Lower lobe of right lung (tissue), 2 donors: ENCODE measurements around the gene SIGLEC7. TPM values are rescaled to one million over a fixed set of nuclear protein-coding genes. Genes with fewer than 3 reads are reported as not detected.

ENCODE experiments used
- ATAC-seq, 2 donors: fragments of 200-7000 bp; cut with Tn5 transposase; one replicate each; pipeline ENCODE4 v1.9.1; 2020 to 2022; ENCODE audit warnings: mild to moderate bottlenecking in 2 of 2, moderate library complexity in 2 of 2
- DNase-seq: peaks from one replicate; pipeline ENCODE4 v3.0.0-alpha.2; 2020
- H3K27ac ChIP-seq: fragments of 200-600 bp; one replicate; pipeline ENCODE4 v1.8.0; 2022
- H3K27me3 ChIP-seq: fragments of 200-600 bp; one replicate; pipeline ENCODE4 v1.8.0; 2022; ENCODE audit warnings: low read depth
- H3K36me3 ChIP-seq: fragments of 200-600 bp; one replicate; pipeline ENCODE4 v1.8.0; 2022; ENCODE audit warnings: mild to moderate bottlenecking
- H3K4me1 ChIP-seq: fragments of 200-600 bp; one replicate; pipeline ENCODE4 v1.8.0; 2022
- H3K4me3 ChIP-seq: fragments of 200-600 bp; one replicate; pipeline ENCODE4 v1.8.0; 2022; ENCODE audit warnings: mild to moderate bottlenecking
- H3K9me3 ChIP-seq: fragments of 200-600 bp; one replicate; pipeline ENCODE4 v1.8.0; 2022
- intact Hi-C: fragments of 100-400 bp; cut with DNase I; formaldehyde crosslinking; loops from one replicate; pipeline ENCODE4 v1.11.0; 2022
- total RNA-seq: library from RNA; stranded (reverse); fragmentation: NEBNext Ultra II Directional; extraction: Animal tissue kit (Norgen Biotek cat#: 25700); gene quantifications from one replicate; pipeline ENCODE4 v1.2.1, GENCODE V29; 2021
- TF ChIP-seq, protein P1 (sequence below): fragments of 200-600 bp; IDR thresholded peaks from one replicate; pipeline ENCODE4 v1.8.0; 2022; ENCODE audit warnings: antibody characterized with exemption, mild to moderate bottlenecking
- donor health status: DM: no; HTN: yes; CAD: no; lungs with severe emphysema.

The SIGLEC7 gene
- total RNA-seq, 1 donor from 2014 or later: 10.0 TPM

DNA sequence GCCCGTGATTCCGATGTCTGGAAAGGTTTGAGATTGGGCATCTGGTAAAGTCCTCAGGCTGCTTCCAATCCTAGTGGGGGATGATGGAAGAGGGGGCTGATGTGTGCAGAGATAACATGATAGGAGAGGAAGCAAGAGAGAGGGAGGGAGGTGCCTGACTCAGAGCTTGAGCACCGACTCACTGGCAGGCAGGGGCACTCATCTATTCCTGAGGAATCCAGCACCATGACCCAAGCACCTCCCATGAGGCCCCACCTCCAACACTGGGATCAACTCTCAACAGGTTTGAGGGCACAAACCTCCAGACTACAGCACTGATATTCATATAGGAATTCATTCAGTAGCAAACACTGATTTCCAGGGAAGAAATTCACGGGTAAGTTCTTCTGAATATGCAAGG, 23.0 kb upstream of the SIGLEC7 start:
- Histone ChIP-seq H3K4me1 (peaks cover 11% of the 10 kb centered on the region), H3K36me3 (no peaks in the 10 kb centered on the region), H3K27me3 (no peaks in the 10 kb centered on the region), H3K4me3 (no peak overlapping the region), H3K27ac (no peak overlapping the region), H3K9me3 (no peaks in the 10 kb centered on the region)
- TF ChIP-seq, protein P1, sequence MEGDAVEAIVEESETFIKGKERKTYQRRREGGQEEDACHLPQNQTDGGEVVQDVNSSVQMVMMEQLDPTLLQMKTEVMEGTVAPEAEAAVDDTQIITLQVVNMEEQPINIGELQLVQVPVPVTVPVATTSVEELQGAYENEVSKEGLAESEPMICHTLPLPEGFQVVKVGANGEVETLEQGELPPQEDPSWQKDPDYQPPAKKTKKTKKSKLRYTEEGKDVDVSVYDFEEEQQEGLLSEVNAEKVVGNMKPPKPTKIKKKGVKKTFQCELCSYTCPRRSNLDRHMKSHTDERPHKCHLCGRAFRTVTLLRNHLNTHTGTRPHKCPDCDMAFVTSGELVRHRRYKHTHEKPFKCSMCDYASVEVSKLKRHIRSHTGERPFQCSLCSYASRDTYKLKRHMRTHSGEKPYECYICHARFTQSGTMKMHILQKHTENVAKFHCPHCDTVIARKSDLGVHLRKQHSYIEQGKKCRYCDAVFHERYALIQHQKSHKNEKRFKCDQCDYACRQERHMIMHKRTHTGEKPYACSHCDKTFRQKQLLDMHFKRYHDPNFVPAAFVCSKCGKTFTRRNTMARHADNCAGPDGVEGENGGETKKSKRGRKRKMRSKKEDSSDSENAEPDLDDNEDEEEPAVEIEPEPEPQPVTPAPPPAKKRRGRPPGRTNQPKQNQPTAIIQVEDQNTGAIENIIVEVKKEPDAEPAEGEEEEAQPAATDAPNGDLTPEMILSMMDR: no peak
- intact Hi-C loops: no loop called here
- ATAC-seq: peak in 1 of 2 donors; percentile 57
- DNase-seq: no peak

DNA sequence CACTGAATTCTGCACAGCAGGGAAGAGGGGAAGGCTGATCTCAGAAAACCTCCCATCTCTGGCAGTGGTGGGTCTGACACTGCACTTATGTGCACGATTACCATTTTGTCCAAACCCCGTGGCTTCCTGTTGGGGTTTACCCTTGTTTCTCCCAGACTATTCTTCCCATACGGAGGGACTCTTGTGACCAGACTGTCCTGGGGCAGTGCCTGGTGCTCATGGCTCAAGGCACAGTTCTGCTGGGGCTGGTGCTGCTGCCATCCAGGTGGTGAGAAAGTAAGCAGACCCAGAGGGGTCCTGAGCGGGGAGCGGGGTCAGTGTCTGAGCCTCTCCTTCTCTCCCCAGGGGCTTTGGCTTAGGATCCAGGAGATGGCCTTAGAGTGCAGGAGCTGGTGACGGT, 22.5 kb upstream of the SIGLEC7 start:
- no peak for DNase-seq
- Histone ChIP-seq H3K36me3 (no peaks in the 10 kb centered on the region), H3K27me3 (no peaks in the 10 kb centered on the region), H3K9me3 (no peaks in the 10 kb centered on the region), H3K27ac (no peak overlapping the region), H3K4me3 (no peak overlapping the region), H3K4me1 (peaks cover 14% of the 10 kb centered on the region)
- TF ChIP-seq, protein P1: no peak
- no peak for ATAC-seq
- intact Hi-C loops: no loop called here

DNA sequence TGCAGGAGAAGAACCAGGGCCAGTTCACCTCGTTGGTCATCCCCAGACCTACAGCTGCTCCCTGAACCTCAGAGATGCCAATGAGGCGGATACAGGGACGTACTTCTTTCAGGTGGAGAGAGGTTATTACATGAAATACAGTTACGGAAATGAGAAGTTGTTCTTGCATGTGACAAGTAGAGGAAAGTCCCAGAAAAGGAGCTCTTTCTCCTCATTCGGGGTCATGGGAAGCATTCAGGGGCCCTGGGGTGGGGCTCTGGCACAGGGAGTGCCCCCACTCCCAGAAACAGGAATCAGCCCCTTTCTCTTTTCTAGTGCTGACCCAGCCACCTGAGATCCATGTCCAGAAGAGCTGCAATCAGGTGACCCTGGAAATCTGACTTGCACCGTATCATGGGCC, 21.9 kb upstream of the SIGLEC7 start:
- H3K36me3 ChIP-seq: no peaks in the 10 kb centered on the region
- DNase-seq (no peak), ATAC-seq (no peak)
- H3K27ac ChIP-seq: no peak overlapping the region
- H3K9me3 ChIP-seq: no peaks in the 10 kb centered on the region
- H3K4me3 ChIP-seq: no peak overlapping the region
- TF ChIP-seq, protein P1: no peak
- intact Hi-C loops: no loop called here
- H3K4me1 ChIP-seq: peaks cover 14% of the 10 kb centered on the region
- no peaks in the 10 kb centered on the region for H3K27me3 ChIP-seq

DNA sequence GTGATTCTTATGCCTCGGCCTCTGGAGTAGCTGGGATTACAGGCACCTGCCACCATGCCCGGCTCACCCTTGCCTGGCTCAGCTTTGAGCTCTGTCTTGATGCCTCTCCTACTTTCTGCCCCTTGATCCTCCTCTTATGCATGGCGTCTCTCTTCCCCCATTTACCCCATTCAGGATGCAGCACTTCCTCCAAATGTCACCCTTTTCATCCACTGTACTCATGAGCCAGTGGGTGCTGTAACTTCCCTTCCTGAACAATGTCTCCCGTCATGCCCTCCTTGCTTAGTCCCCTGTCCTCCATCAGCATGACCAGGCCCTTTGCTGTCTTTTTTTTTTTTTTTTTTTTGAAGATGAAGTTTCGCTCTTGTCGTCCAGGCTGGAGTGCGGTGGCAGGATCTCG, 20.8 kb upstream of the SIGLEC7 start:
- H3K4me1 ChIP-seq: peaks cover 14% of the 10 kb centered on the region
- no peaks in the 10 kb centered on the region for H3K9me3 ChIP-seq
- DNase-seq (no peak), ATAC-seq (no peak)
- H3K27ac ChIP-seq: peak overlapping the region; percentile 58
- TF ChIP-seq, protein P1: no peak
- H3K27me3 ChIP-seq: no peaks in the 10 kb centered on the region
- intact Hi-C loops: no loop called here
- H3K4me3 ChIP-seq: no peak overlapping the region
- no peaks in the 10 kb centered on the region for H3K36me3 ChIP-seq

DNA sequence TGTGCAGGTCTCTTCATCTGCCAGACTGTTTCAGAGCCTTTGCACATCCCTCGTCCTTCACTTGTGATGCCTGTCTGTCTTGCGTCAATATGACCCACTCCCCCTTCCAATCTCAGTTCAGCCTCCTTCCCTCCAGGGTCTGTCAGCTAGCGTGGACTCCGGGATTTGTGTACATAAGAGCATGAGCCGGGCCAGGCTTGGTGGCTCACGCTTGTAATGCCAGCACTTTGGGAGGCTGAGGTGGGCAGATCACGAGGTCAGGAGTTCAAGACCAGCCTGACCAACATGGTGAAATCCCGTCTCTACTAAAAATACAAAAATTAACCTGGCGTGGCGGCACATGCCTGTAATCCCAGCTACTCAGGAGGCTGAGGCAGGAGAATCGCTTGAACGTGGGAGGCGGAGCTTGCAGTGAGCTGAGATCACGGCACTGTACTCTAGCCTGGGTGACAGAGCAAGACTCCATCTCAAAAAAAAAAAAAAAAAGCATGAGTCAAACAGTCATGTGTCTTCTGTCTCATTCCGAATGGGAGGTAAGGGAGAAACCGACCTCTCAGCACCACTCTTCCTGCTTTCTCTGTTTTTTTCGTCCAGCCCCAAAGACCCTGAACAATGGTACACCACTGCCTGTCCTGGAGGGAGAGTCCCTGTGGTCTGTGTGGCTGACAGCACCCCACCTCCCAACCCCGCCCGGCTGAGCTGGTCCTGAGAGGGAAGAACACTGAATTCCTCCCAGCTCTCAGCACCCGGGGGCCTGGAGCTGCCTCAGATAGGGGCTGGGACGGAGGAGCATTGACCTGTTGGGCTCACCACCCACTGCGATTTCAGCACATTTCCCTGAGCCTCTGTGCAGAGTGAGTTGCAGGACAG, 19.8 kb upstream of the SIGLEC7 start:
- Histone ChIP-seq H3K4me1 (peaks cover 19% of the 10 kb centered on the region), H3K27me3 (no peaks in the 10 kb centered on the region), H3K27ac (peak overlapping the region; percentile 80), H3K36me3 (no peaks in the 10 kb centered on the region), H3K9me3 (no peaks in the 10 kb centered on the region), H3K4me3 (peak overlapping the region; percentile 27)
- TF ChIP-seq, protein P1: no peak
- DNase-seq (peak; percentile 52), ATAC-seq (peak in 1 of 2 donors; percentile 41)
- intact Hi-C loops: no loop called here
